Left renal cortex interstitium (tissue), 4 donors: Measurements from ENCODE around the gene IGFALS. TPM values are rescaled to one million over a fixed set of nuclear protein-coding genes. Genes with fewer than 3 reads are reported as not detected.

Source experiments
- DNase-seq, 4 donors: peaks; one replicate each; pipeline ENCODE4 v3.0.0-alpha.2; 2013; ENCODE audit warnings: low read depth in 4 of 4, low spot score in 2 of 4, missing footprints in 1 of 4
- polyA plus RNA-seq, 4 donors: library from polyadenylated mRNA; unstranded; fragments of 120-200 nt; gene quantifications; one replicate each; pipeline ENCODE4 v1.2.1, GENCODE V29; 2013; ENCODE audit not compliant: insufficient read length in 4 of 4

IGFALS gene
- polyA plus RNA-seq, 4 donors = 2.4 to 4.3 (median 3.4) TPM

GRCh38 chr16:1747934-1748333 lies 45.6 kb downstream of the IGFALS start:
- DNase-seq = no peak

- no peak for DNase-seq
Measured at GRCh38 chr16:1746693-1747195, 46.8 kb downstream of the IGFALS start.

GRCh38 chr16:1745900-1746692 lies 47.4 kb downstream of the IGFALS start:
- DNase-seq = no peak

- DNase-seq = no peak
Measured at GRCh38 chr16:1745181-1745899, 48.2 kb downstream of the IGFALS start.

- no peak for DNase-seq
Measured at GRCh38 chr16:1744338-1744840, 49.1 kb downstream of the IGFALS start.

- DNase-seq = no peak
Measured at GRCh38 chr16:1743376-1744337, 49.8 kb downstream of the IGFALS start.

GRCh38 chr16:1741553-1742165 lies 51.8 kb downstream of the IGFALS start:
- DNase-seq = no peak

GRCh38 chr16:1740781-1741490 lies 52.6 kb downstream of the IGFALS start:
- DNase-seq = no peak

Other genes with a start within 250 kb of the IGFALS start
- 10 to 100 TPM; 34.6 to 54.9 (median 44.7) TPM for gene IFT140, start 181.6 kb downstream of the IGFALS start, polyA plus RNA-seq
- 10 to 100 TPM; 15.6 to 31.4 (median 23.4) TPM for gene CRAMP1, start 181.3 kb downstream of the IGFALS start, polyA plus RNA-seq
- gene JPT2, start 115.4 kb downstream of the IGFALS start, polyA plus RNA-seq = 10 to 100 TPM; 71.5 to 80.9 (median 78.5) TPM
- 10 to 100 TPM; 33.4 to 90.6 (median 58.4) TPM for gene MAPK8IP3, start 87.5 kb downstream of the IGFALS start, polyA plus RNA-seq
- 10 to 100 TPM; 23.1 to 46.8 (median 37.7) TPM for gene NME3, start 22.2 kb downstream of the IGFALS start, polyA plus RNA-seq
- gene EME2, start 20.9 kb downstream of the IGFALS start, polyA plus RNA-seq = 10 to 100 TPM in 2 of 4 donors, 1 to 10 TPM in 2; 5.4 to 16.4 (median 10.5) TPM
- 100 to 1,000 TPM in 1 of 4 donors, 10 to 100 TPM in 3; 60.4 to 103 (median 78.1) TPM for gene MRPS34, start 20.6 kb downstream of the IGFALS start, polyA plus RNA-seq
- 10 to 100 TPM; 31.6 to 56.5 (median 48.5) TPM for gene SPSB3, start 11.1 kb downstream of the IGFALS start, polyA plus RNA-seq
- 10 to 100 TPM; 35.4 to 69.3 (median 56.4) TPM for gene NUBP2, start 10.7 kb downstream of the IGFALS start, polyA plus RNA-seq
- gene HAGH, start 33.1 kb upstream of the IGFALS start, polyA plus RNA-seq = 10 to 100 TPM; 38.0 to 56.2 (median 49.5) TPM
- gene FAHD1, start 33.5 kb upstream of the IGFALS start, polyA plus RNA-seq = 10 to 100 TPM; 39.8 to 49.5 (median 44.9) TPM
- 1 to 10 TPM in 2 of 4 donors, under 1 TPM in 2; 0.47 to 2.7 (median 1.0) TPM for gene MEIOB, start 78.5 kb upstream of the IGFALS start, polyA plus RNA-seq
- under 1 TPM; 0.21 to 0.55 (median 0.35) TPM for gene HS3ST6, start 124.7 kb upstream of the IGFALS start, polyA plus RNA-seq
- gene MSRB1, start 149.5 kb upstream of the IGFALS start, polyA plus RNA-seq = 10 to 100 TPM; 63.9 to 79.8 (median 72.1) TPM
- under 1 TPM; 0.11 to 0.28 (median 0.15) TPM for gene RPL3L, start 161.0 kb upstream of the IGFALS start, polyA plus RNA-seq
- gene NDUFB10, start 165.8 kb upstream of the IGFALS start, polyA plus RNA-seq = 100 to 1,000 TPM; 129 to 144 (median 136) TPM
- gene RPS2, start 171.1 kb upstream of the IGFALS start, polyA plus RNA-seq = 1,000 to 10,000 TPM; 1,679 to 2,513 (median 2,183) TPM
- gene RNF151, start 173.2 kb upstream of the IGFALS start, polyA plus RNA-seq = not detected
- 10 to 100 TPM; 27.8 to 49.6 (median 41.1) TPM for gene TBL3, start 178.3 kb upstream of the IGFALS start, polyA plus RNA-seq
- 1 to 10 TPM in 2 of 4 donors, under 1 TPM in 2; 0.40 to 2.0 (median 1.1) TPM for gene NOXO1, start 187.8 kb upstream of the IGFALS start, polyA plus RNA-seq
- gene GFER, start 190.5 kb upstream of the IGFALS start, polyA plus RNA-seq = 10 to 100 TPM; 20.1 to 31.6 (median 28.5) TPM
- gene SYNGR3, start 196.3 kb upstream of the IGFALS start, polyA plus RNA-seq = 1 to 10 TPM; 1.8 to 2.4 (median 1.9) TPM
- 10 to 100 TPM; 13.8 to 30.8 (median 26.6) TPM for gene ZNF598, start 216.1 kb upstream of the IGFALS start, polyA plus RNA-seq
- gene NPW, start 226.1 kb upstream of the IGFALS start, polyA plus RNA-seq = 10 to 100 TPM in 2 of 4 donors, 1 to 10 TPM in 2; 3.0 to 16.3 (median 9.7) TPM
- gene NHERF2, start 233.2 kb upstream of the IGFALS start, polyA plus RNA-seq = 100 to 1,000 TPM; 103 to 184 (median 146) TPM